IMR-90 (cell line): ENCODE data around the gene AK1. TPM values are rescaled to one million over a fixed set of nuclear protein-coding genes. Genes with fewer than 3 reads are reported as not detected.

Experiments
- ATAC-seq: fragments of 200-7000 bp; cut with Tn5 transposase; 2 replicates; pipeline ENCODE4 v1.9.1; 2020; ENCODE audit warnings: low read depth, mild to moderate bottlenecking, moderate library complexity
- BruUV-seq: library from RNA; stranded (reverse); fragments of 400-500 nt; replicated peaks from 2 replicates; lab custom pipeline; 2021; lab: Mats Ljungman, UMichigan
- CTCF ChIA-PET: fragments of 300-600 bp; formaldehyde crosslinking; extraction: SDS; loops from one replicate; lab custom pipeline; 2021; ENCODE audit warnings: antibody characterized with exemption; lab: Yijun Ruan, JAX
- POLR2A ChIA-PET: fragments of 300-600 bp; sonication (Branson Sonifier 250); formaldehyde crosslinking; loops from one replicate; lab custom pipeline; 2022; ENCODE audit warnings: antibody characterized with exemption; ENCODE audit not compliant: unreplicated experiment; lab: Charles Lee
- DNase-seq: peaks from one replicate; pipeline ENCODE4 v3.0.0; 2013
- H2AFZ ChIP-seq: replicated peaks from 2 replicates; pipeline ENCODE3; 2013; ENCODE audit warnings: low read length, mild to moderate bottlenecking; ENCODE audit not compliant: poor library complexity
- H2AK5ac ChIP-seq: 2 replicates; pipeline ENCODE4 v1.6.1; 2013; ENCODE audit warnings: low read depth, low read length, inconsistent platforms
- H2AK9ac ChIP-seq: replicated peaks from 2 replicates; pipeline ENCODE3; 2013; ENCODE audit warnings: mild to moderate bottlenecking, low read depth, low read length, moderate library complexity; ENCODE audit not compliant: poor library complexity
- H2BK120ac ChIP-seq: 2 replicates; pipeline ENCODE4 v1.6.1; 2013; ENCODE audit warnings: low read depth, low read length, inconsistent platforms
- H2BK15ac ChIP-seq: 3 replicates; pipeline ENCODE4 v1.6.1; 2013; ENCODE audit warnings: low read depth, low read length, inconsistent platforms
- H2BK20ac ChIP-seq: 2 replicates; pipeline ENCODE4 v1.6.1; 2013; ENCODE audit warnings: low read depth, mild to moderate bottlenecking, inconsistent platforms, low read length, moderate library complexity
- H2BK5ac ChIP-seq: 2 replicates; pipeline ENCODE4 v1.6.1; 2013; ENCODE audit warnings: mild to moderate bottlenecking, low read depth, low read length, inconsistent platforms; ENCODE audit not compliant: poor library complexity, severe bottlenecking
- H3K14ac ChIP-seq: replicated peaks from 2 replicates; pipeline ENCODE4 v1.6.1; 2013; ENCODE audit warnings: low read depth, low read length, inconsistent platforms
- H3K18ac ChIP-seq: 2 replicates; pipeline ENCODE4 v1.6.1; 2013; ENCODE audit warnings: low read depth, low read length, control low read depth
- H3K23ac ChIP-seq: 2 replicates; pipeline ENCODE4 v1.6.1; 2013; ENCODE audit warnings: low read depth, low read length, inconsistent platforms
- H3K27ac ChIP-seq: 2 replicates; pipeline ENCODE4 v1.5.1; 2013; ENCODE audit warnings: mild to moderate bottlenecking, control low read depth, low read length; ENCODE audit not compliant: insufficient read depth
- H3K27me3 ChIP-seq: 2 replicates; pipeline ENCODE4 v1.6.1; 2013; ENCODE audit warnings: low read length; ENCODE audit not compliant: control insufficient read depth, insufficient read depth
- H3K36me3 ChIP-seq: 2 replicates; pipeline ENCODE4 v1.6.1; 2013; ENCODE audit warnings: low read length, mixed read lengths; ENCODE audit not compliant: control insufficient read depth, insufficient read depth
- H3K4ac ChIP-seq: 2 replicates; pipeline ENCODE4 v1.6.1; 2013; ENCODE audit warnings: low read depth, low read length, inconsistent platforms
- H3K4me1 ChIP-seq: 2 replicates; pipeline ENCODE4 v1.6.1; 2013; ENCODE audit warnings: low read length, mixed read lengths; ENCODE audit not compliant: control insufficient read depth, insufficient read depth
- H3K4me2 ChIP-seq: 2 replicates; pipeline ENCODE4 v1.6.1; 2013; ENCODE audit warnings: low read depth, mild to moderate bottlenecking, control low read depth, low read length, moderate library complexity
- H3K4me3 ChIP-seq: 2 replicates; pipeline ENCODE4 v1.5.1; 2013; ENCODE audit warnings: low read depth, mild to moderate bottlenecking, control low read depth, low read length, moderate library complexity; ENCODE audit not compliant: insufficient read depth
- H3K56ac ChIP-seq: 2 replicates; pipeline ENCODE4 v1.6.1; 2013; ENCODE audit warnings: low read length, inconsistent platforms; ENCODE audit not compliant: insufficient read depth; ENCODE audit errors: extremely low read depth
- H3K79me1 ChIP-seq, 2 experiments: 2 replicates each; pipeline ENCODE4 v1.6.1; 2013; ENCODE audit warnings: low read length in 2 of 2, inconsistent platforms in 1 of 2, low read depth in 1 of 2
- H3K9ac ChIP-seq: 2 replicates; pipeline ENCODE4 v1.6.1; 2013; ENCODE audit warnings: low read depth, low read length, control low read depth
- H3K9me1 ChIP-seq: 2 replicates; pipeline ENCODE4 v1.6.1; 2013; ENCODE audit warnings: low read length, inconsistent platforms; ENCODE audit not compliant: insufficient read depth
- H3K9me3 ChIP-seq: 2 replicates; pipeline ENCODE4 v1.6.1; 2013; ENCODE audit warnings: low read length; ENCODE audit not compliant: control insufficient read depth, insufficient read depth
- H4K20me1 ChIP-seq: 2 replicates; pipeline ENCODE4 v1.6.1; 2013; ENCODE audit warnings: low read length, inconsistent platforms; ENCODE audit not compliant: insufficient read depth
- H4K5ac ChIP-seq: 2 replicates; pipeline ENCODE4 v1.6.1; 2013; ENCODE audit warnings: mild to moderate bottlenecking, low read depth, low read length, control low read depth
- H4K8ac ChIP-seq, 2 experiments: 2 replicates each; pipeline ENCODE4 v1.6.1; 2013; ENCODE audit warnings: low read depth in 2 of 2, low read length in 2 of 2, control low read depth in 1 of 2, inconsistent platforms in 1 of 2
- H4K91ac ChIP-seq: 2 replicates; pipeline ENCODE4 v1.6.1; 2013; ENCODE audit warnings: low read depth, low read length, inconsistent platforms; ENCODE audit not compliant: insufficient read depth
- BHLHE40 ChIP-seq: fragments of 150-350 bp; IDR thresholded peaks from 2 replicates; pipeline ENCODE4 v1.6.1; 2016; ENCODE audit warnings: mild to moderate bottlenecking, low read depth, low read length
- CEBPB ChIP-seq: IDR thresholded peaks from 2 replicates; pipeline ENCODE4 v1.6.1; 2012; ENCODE audit warnings: low read depth, low read length, improper control_type of control experiment
- CHD1 ChIP-seq: IDR thresholded peaks from 2 replicates; pipeline ENCODE4 v1.6.1; 2012; ENCODE audit warnings: low read depth, low read length, improper control_type of control experiment
- CTCF ChIP-seq: conservative IDR thresholded peaks from 2 replicates; pipeline ENCODE4 v1.5.1; 2012; ENCODE audit warnings: mild to moderate bottlenecking, low read depth, low read length, improper control_type of control experiment
- ELK1 ChIP-seq: fragments of 150-350 bp; IDR thresholded peaks from 2 replicates; pipeline ENCODE4 v1.6.1; 2016; ENCODE audit warnings: low read depth, mild to moderate bottlenecking, low read length, moderate library complexity, borderline replicate concordance
- FOS ChIP-seq: fragments of 150-350 bp; IDR thresholded peaks from 2 replicates; pipeline ENCODE4 v1.6.1; 2016; ENCODE audit warnings: low read depth, low read length
- MAFK ChIP-seq: IDR thresholded peaks from 2 replicates; pipeline ENCODE4 v1.6.1; 2012; ENCODE audit warnings: low read depth, low read length, improper control_type of control experiment
- MAZ ChIP-seq: IDR thresholded peaks from 2 replicates; pipeline ENCODE4 v1.6.1; 2012; ENCODE audit warnings: low read depth, mild to moderate bottlenecking, low read length, improper control_type of control experiment, moderate library complexity, borderline replicate concordance
- MXI1 ChIP-seq: IDR thresholded peaks from 2 replicates; pipeline ENCODE4 v1.6.1; 2012; ENCODE audit warnings: low read depth, mild to moderate bottlenecking, low read length, moderate library complexity, borderline replicate concordance
- NFE2L2 ChIP-seq: fragments of 150-350 bp; IDR thresholded peaks from 2 replicates; pipeline ENCODE4 v1.6.1; 2016; ENCODE audit warnings: low read depth, mild to moderate bottlenecking, low read length
- POLR2A ChIP-seq: IDR thresholded peaks from 2 replicates; pipeline ENCODE4 v1.6.1; 2012; ENCODE audit warnings: mild to moderate bottlenecking, low read depth, low read length
- RAD21 ChIP-seq: IDR thresholded peaks from 2 replicates; pipeline ENCODE4 v1.6.1; 2012; ENCODE audit warnings: low read length, improper control_type of control experiment
- RCOR1 ChIP-seq: IDR thresholded peaks from 2 replicates; pipeline ENCODE4 v1.6.1; 2012; ENCODE audit warnings: mild to moderate bottlenecking, low read length, improper control_type of control experiment; ENCODE audit not compliant: insufficient replicate concordance
- SMC3 ChIP-seq: fragments of 150-350 bp; IDR thresholded peaks from 2 replicates; pipeline ENCODE4 v1.6.1; 2016; ENCODE audit warnings: low read depth, mild to moderate bottlenecking, antibody characterized with exemption, low read length, moderate library complexity
- USF2 ChIP-seq: fragments of 150-350 bp; IDR thresholded peaks from 2 replicates; pipeline ENCODE4 v1.6.1; 2017; ENCODE audit warnings: mild to moderate bottlenecking, antibody characterized with exemption, low read length, low read depth
- WGBS, 2 experiments: methylation state at CpG; one replicate each; pipeline versions ENCODE4 v1.1.5 to v1.1.7; 2013; ENCODE audit warnings: missing lambda C conversion rate in 2 of 2; ENCODE audit not compliant: insufficient read length in 1 of 2; ENCODE audit errors: extremely low coverage in 2 of 2; 5-methylcytosine and 5-hydroxymethylcytosine counted together
- dilution Hi-C: fragments of 300-500 bp; cut with HindIII; formaldehyde crosslinking; loops from one replicate; pipeline ENCODE4 v1.14.3; 2018; ENCODE audit warnings: low sequenced_read_pairs; ENCODE audit not compliant: unreplicated experiment
- in situ Hi-C: fragments of 300-500 bp; cut with MboI; formaldehyde crosslinking; loops from 3 replicates; pipeline ENCODE4 v1.14.3; 2019; ENCODE audit warnings: low sequenced_read_pairs, inconsistent platforms, mixed read lengths
- intact Hi-C: fragments of 100-400 bp; cut with micrococcal nuclease; formaldehyde crosslinking; loops from 2 replicates; pipeline ENCODE4 v1.10.0; 2022
- polyA plus RNA-seq, 3 experiments: library from polyadenylated mRNA; depleted of rRNA; stranded (reverse); fragments of >200 nt; gene quantifications; 2 replicates each; pipeline ENCODE4 v1.2.3, GENCODE V29; 2012; ENCODE audit warnings: low replicate concordance in 1 of 3
- total RNA-seq: library from RNA; depleted of rRNA; stranded (reverse); fragments of >200 nt; gene quantifications from 2 replicates; pipeline ENCODE4 v1.2.3, GENCODE V29; 2012

Gene AK1
- total and polyA plus RNA-seq, 2 of the 4 experiments (the other 2 are of a cell fraction) = 44.8 to 119 TPM

DNA sequence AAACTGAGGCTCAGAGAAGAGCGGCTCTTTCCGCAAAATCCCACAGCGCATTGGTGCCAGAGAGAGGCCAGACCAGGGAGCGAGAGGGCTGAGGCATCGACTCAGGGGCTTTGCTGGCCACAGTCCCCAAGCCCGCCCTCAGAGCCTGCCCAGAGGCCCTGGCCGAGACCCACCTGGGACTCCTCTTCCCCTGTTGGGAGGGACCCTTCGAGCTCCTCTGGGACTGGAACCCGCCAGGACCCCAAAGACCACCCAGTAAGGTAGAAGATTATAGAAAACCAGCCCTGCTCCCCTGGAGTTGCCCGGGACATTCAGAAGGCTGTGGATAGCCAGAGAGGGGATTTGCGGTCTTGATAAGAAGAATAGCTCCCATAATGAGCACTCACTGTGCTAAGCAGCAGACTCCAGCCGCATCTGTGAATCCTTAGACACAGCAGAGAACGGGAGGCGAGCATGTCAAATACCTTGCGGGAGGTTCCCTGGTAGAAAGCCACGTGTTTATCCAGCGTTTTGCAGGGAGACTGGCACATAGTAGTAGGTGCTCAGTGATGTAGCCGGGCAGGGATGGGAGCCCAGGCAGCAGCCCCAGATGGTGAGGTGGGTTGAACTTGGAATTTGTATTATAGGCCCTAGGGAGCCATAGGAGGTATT is 651 bp upstream of the AK1 start:
- Histone ChIP-seq H2AK9ac (peak overlapping the region; percentile 15), H3K4me2 (peak overlapping the region; percentile 99), H3K23ac (peak overlapping the region; percentile 76; the same call in 1 of the 2 replicates), H3K4ac (peak overlapping the region; percentile 90), H4K20me1 (0 out of 2 replicates have a peak, but pooled peaks cover 3% of the 10 kb centered on the region), H3K79me1 (peaks cover 20 to 34% of the 10 kb centered on the region in 2 experiments; a peak in 3 of 4 replicates), H2BK20ac (no peak overlapping the region), H2AFZ (peak overlapping the region; percentile 96), H2AK5ac (peak overlapping the region; percentile 13; the same call in 1 of the 2 replicates), H3K18ac (peak overlapping the region; percentile 44; the same call in 1 of the 2 replicates), H2BK15ac (peak overlapping the region; percentile 78; the same call in 1 of the 3 replicates), H2BK120ac (peak overlapping the region; percentile 72), H3K9ac (peak overlapping the region; percentile 67), H4K5ac (no peak overlapping the region), H3K9me1 (no peaks in the 10 kb centered on the region), H3K4me1 (peaks cover 24% of the 10 kb centered on the region), H3K56ac (peak overlapping the region; percentile 33; the same call in 1 of the 2 replicates), H3K9me3 (no peaks in the 10 kb centered on the region), H3K14ac (peak overlapping the region; percentile 49), H4K8ac (peak overlapping the region; percentile 91 to 97; a peak in 3 of 4 replicates), H3K27me3 (no peaks in the 10 kb centered on the region), H4K91ac (peak overlapping the region; percentile 85), H3K27ac (peak overlapping the region; percentile 50), H2BK5ac (no peak overlapping the region), H3K4me3 (peak overlapping the region; percentile 62), H3K36me3 (peaks cover 5% of the 10 kb centered on the region)
- 40% methylated on average over 9 of the region's 18 CpGs; no CpG with 5 or more reads in 1 of the 2 experiments for WGBS, 2 experiments
- POLR2A ChIA-PET = no interaction called here
- CTCF ChIA-PET = no interaction called here
- no peak for DNase-seq
- no TSS peak for BruUV-seq
- intact Hi-C loops (no loop called here), in situ Hi-C loops (no loop called here), dilution Hi-C loops (no loop called here)
- ATAC-seq = peak; percentile 7
- TF ChIP-seq BHLHE40 (no peak), ELK1 (no peak), MAZ (no peak), CEBPB (no peak), MXI1 (no peak), RAD21 (no peak), USF2 (no peak), FOS (no peak), MAFK (no peak), CHD1 (no peak), NFE2L2 (no peak), SMC3 (no peak), RCOR1 (no peak), CTCF (no peak), POLR2A (no peak)
